Measurements from ENCODE around the gene NAIF1.
"Not testable (repeated sequence)": the region's sequence is repeated elsewhere in the genome, so short reads cannot be mapped to it uniquely, and the experiment has no call there.

NAIF1 gene

DNA sequence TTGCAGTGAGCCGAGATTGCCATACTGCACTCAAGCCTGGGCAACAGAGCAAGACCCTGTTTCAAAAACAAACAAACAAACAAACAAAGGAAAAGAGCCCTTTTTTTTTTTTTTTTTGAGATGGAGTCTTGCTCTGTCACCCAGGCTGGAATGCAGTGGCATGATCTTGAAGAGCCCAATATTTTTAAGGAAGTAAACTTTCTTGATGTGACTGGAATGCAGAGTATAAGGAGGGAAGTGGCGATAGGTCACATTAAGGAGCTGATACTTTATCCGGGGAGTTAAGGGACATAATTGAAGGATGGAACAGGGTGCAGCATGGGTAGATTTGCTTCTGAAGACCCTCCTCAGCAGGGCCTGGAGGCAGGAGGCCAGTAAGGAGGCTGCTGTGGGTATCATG is 13.0 kb downstream of the NAIF1 start:
- TF ChIP-seq, protein P1, sequence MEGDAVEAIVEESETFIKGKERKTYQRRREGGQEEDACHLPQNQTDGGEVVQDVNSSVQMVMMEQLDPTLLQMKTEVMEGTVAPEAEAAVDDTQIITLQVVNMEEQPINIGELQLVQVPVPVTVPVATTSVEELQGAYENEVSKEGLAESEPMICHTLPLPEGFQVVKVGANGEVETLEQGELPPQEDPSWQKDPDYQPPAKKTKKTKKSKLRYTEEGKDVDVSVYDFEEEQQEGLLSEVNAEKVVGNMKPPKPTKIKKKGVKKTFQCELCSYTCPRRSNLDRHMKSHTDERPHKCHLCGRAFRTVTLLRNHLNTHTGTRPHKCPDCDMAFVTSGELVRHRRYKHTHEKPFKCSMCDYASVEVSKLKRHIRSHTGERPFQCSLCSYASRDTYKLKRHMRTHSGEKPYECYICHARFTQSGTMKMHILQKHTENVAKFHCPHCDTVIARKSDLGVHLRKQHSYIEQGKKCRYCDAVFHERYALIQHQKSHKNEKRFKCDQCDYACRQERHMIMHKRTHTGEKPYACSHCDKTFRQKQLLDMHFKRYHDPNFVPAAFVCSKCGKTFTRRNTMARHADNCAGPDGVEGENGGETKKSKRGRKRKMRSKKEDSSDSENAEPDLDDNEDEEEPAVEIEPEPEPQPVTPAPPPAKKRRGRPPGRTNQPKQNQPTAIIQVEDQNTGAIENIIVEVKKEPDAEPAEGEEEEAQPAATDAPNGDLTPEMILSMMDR (IDR thresholded peaks at IDR 0.05; ENCODE audit: low read length, missing control alignments), result no peak
- DNase-seq (ENCODE audit: low read depth), result no peak
- no peak overlapping the region for H3K4me3 ChIP-seq (replicated peaks; ENCODE audit: low read depth, low read length)

DNA sequence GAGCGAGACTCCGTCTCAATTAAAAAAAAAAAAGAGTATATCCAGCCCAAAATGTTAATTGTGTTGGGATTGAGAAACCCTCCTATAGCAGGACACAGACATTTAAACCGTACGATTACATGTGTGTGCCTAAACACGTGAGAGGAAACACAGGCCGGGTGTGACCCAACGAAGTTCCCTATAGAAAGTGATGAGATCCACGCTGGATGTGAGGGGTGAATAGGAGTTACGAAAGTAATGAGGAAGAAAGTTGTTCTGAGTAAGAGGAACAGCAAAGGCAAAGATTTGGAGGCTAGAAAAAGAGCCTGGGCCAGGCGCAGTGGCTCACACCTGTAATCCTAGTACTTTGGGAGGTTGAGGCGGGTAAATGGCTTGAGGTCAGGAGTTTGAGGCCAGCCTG is 13.6 kb downstream of the NAIF1 start:
- no peak for DNase-seq (ENCODE audit: low read depth)
- TF ChIP-seq, protein P1 (IDR thresholded peaks at IDR 0.05; ENCODE audit: low read length, missing control alignments), result no peak

DNA sequence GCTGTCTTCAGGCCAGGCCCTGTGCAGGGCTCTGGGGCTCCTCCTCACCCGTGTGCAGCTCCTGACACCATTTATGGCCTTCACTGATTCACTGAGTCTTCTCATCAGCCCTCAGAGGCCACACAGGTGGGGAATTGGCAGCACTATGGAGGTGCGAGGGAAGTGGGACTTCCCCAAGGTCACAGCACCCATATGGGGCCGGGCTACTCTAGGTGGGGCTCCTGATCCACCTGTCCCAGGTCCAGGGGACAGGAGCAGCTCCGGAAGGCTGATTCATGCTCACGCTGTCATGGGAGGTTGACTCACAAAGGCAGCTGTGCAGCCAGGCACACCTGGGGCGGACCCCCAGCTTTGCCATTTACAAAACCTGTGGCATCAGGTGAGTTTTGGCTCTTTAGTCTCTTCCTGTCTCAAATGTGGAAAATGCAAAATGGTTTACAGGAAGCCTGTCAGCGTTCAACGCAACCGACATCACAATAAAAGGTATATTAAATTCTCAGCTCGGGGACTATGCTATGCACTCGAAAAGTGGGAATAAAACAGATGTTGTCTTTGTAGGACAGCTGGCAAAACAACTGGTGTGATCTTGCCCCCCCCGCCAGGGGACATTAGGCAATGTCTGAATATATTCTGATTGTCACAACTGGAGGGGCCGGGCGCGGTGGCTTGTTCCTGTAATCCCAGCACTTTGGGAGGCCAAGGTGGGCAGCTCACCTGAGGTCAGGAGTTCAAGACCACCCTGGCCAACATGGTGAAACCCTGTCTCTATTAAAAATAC is 15.0 kb downstream of the NAIF1 start:
- TF ChIP-seq, protein P1 (IDR thresholded peaks at IDR 0.05; ENCODE audit: low read length, missing control alignments), result no peak
- no peak for DNase-seq (ENCODE audit: low read depth)
- no peak overlapping the region for H3K4me3 ChIP-seq (replicated peaks; ENCODE audit: low read depth, low read length)

More for the DNA sequence above, 13.6 kb downstream of the NAIF1 start:
- H3K4me3 ChIP-seq (replicated peaks; ENCODE audit: low read depth, low read length), result no peak overlapping the region

DNA sequence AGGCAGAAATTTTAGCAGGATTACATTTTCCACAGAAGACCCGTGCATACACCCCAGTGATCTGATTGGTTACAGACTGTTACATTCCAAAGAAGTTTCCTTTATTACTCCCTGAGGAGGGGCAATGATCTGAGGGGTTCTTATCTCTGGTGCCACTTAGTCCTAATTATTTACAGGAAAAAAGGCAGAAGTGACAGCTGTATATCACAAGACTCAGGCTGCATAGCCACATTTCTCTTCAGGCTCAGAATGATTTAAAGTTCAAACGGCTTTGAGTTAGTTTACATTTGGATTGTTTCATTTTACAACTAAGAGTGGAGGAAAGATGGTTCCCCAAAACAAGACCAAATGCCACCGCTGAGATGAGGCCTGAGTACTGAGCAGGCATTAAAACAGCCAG is 17.3 kb downstream of the NAIF1 start:
- no peak overlapping the region for H3K4me3 ChIP-seq (replicated peaks; ENCODE audit: low read depth, low read length)
- TF ChIP-seq, protein P1 (IDR thresholded peaks at IDR 0.05; ENCODE audit: low read length, missing control alignments), result no peak
- DNase-seq (ENCODE audit: low read depth), result no peak

DNA sequence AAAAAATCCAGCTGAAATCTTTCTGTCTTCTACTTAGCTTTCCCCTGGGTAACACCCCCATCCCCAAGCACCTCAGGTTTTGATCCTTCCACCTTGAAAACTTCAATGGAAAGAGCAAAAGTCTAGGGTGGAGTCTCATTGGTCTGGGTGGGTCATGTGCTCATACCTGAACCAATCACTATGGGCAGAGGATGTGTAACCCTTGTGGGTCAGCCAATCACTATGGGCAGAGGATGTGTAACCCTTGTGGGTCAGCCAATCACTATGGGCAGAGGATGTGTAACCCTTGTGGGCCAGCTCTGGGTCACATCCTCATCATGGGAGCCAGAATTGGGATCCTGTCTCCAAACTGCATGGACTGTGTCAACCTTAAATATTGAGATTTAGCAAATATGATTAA is 18.5 kb downstream of the NAIF1 start:
- no peak for DNase-seq (ENCODE audit: low read depth)
- TF ChIP-seq, protein P1 (IDR thresholded peaks at IDR 0.05; ENCODE audit: low read length, missing control alignments), result no peak
- H3K4me3 ChIP-seq (replicated peaks; ENCODE audit: low read depth, low read length), result no peak overlapping the region

DNA sequence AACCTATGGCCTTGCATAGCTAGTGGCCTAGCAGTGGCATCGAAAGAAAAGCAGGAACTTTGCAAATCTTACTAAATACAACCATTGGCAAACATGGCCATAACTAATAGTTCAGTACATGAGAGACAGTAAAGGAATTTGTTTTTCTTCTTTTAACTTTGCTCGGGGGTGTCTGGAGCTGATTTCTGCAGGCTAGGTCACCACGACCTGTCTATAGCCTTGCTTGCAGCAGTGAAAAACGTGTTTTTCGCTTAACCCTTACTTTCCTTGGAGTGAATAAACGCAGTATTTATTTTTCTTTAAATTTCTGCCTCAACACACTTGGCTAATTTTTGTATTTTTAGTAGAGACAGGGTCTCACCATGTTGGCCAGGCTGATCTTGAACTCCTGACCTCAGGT is 19.9 kb downstream of the NAIF1 start:
- no peak for DNase-seq (ENCODE audit: low read depth)
- no peak overlapping the region for H3K4me3 ChIP-seq (replicated peaks; ENCODE audit: low read depth, low read length)
- TF ChIP-seq, protein P1 (IDR thresholded peaks at IDR 0.05; ENCODE audit: low read length, missing control alignments), result no peak

DNA sequence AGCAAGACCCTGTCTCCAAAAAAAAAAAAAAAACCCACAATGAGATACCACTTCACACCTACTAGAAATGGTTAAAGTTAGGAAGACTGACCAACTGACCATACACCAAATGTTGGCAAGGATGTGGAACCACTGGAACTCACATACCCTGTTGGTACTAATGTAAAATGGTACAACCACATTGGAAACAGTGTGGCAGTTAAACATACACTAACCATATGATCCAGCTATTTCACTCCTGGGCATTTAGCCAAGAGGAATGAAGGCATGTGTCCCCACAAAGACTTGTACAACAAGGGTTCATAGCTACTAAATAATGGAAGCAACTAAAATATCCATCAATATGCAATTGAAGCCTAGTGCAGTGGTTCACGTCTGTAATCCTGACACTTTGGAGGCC is 21.3 kb downstream of the NAIF1 start:
- no peak overlapping the region for H3K4me3 ChIP-seq (replicated peaks; ENCODE audit: low read depth, low read length)
- TF ChIP-seq, protein P1 (IDR thresholded peaks at IDR 0.05; ENCODE audit: low read length, missing control alignments), result no peak
- DNase-seq (ENCODE audit: low read depth), result no peak

DNA sequence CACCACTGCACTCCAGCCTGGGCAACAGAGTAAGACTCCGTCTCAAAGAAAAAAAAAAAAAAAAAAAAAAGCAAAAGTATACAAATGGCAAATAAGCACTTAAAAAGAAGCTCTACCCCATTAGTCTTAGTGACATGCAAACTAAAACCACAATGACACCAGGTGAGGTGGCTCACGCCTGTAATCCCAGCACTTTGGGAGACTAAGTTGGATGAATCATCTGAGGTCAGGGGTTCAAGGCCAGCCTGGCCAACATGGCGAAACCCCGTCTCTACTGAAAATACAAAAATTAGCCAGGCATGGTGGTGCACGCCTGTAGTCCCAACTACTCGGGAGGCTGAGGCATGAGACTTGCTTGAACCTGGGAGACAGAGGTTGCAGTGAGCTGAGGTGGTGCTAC is 21.7 kb downstream of the NAIF1 start:
- not testable (repeated sequence) for DNase-seq (ENCODE audit: low read depth); H3K4me3 ChIP-seq (replicated peaks; ENCODE audit: low read depth, low read length)

Measured in fibroblast of pulmonary artery (primary cell).